A204.1 (cell line): ENCODE data around the gene RAI1.

Experiments used
- FAIRE-seq: peaks from 2 replicates; lab custom pipeline; 2012; peaks lifted over from hg19 to GRCh38; lab: Jason Lieb, UNC

Gene RAI1

GRCh38 chr17:17698869-17699351 is 17.7 kb downstream of the RAI1 start:
- FAIRE-seq, result no peak

GRCh38 chr17:17699491-17699890 is 18.2 kb downstream of the RAI1 start:
- no peak for FAIRE-seq

- no peak for FAIRE-seq
Observed at GRCh38 chr17:17700251-17700969, 19.2 kb downstream of the RAI1 start.

- FAIRE-seq, result no peak
Observed at GRCh38 chr17:17701112-17701511, 19.9 kb downstream of the RAI1 start.

GRCh38 chr17:17701658-17702057 is 20.4 kb downstream of the RAI1 start:
- no peak for FAIRE-seq

GRCh38 chr17:17702449-17703139 is 21.3 kb downstream of the RAI1 start:
- FAIRE-seq, result no peak

- FAIRE-seq, result no peak
Observed at GRCh38 chr17:17703140-17703919, 22.1 kb downstream of the RAI1 start.

GRCh38 chr17:17704931-17705330 is 23.7 kb downstream of the RAI1 start:
- FAIRE-seq, result no peak

GRCh38 chr17:17706140-17707060 is 25.1 kb downstream of the RAI1 start:
- FAIRE-seq, result no peak

- FAIRE-seq, result no peak
Observed at GRCh38 chr17:17708295-17708694, 27.0 kb downstream of the RAI1 start.

GRCh38 chr17:17708816-17709215 is 27.6 kb downstream of the RAI1 start:
- no peak for FAIRE-seq

- no peak for FAIRE-seq
Observed at GRCh38 chr17:17709815-17710321, 28.6 kb downstream of the RAI1 start.

- FAIRE-seq, result no peak
Observed at GRCh38 chr17:17710355-17710727, 29.1 kb downstream of the RAI1 start.

- no peak for FAIRE-seq
Observed at GRCh38 chr17:17710728-17711541, 29.7 kb downstream of the RAI1 start.

GRCh38 chr17:17711641-17712162 is 30.4 kb downstream of the RAI1 start:
- FAIRE-seq, result no peak

GRCh38 chr17:17712268-17712924 is 31.1 kb downstream of the RAI1 start:
- no peak for FAIRE-seq

GRCh38 chr17:17713839-17714238 is 32.6 kb downstream of the RAI1 start:
- no peak for FAIRE-seq

- FAIRE-seq, result no peak
Observed at GRCh38 chr17:17714261-17714866, 33.1 kb downstream of the RAI1 start.

GRCh38 chr17:17714879-17715278 is 33.6 kb downstream of the RAI1 start:
- no peak for FAIRE-seq
